ENCODE measurements around the gene CIART.

Gene CIART

GRCh38 chr1:150280138-150280707 lies 2.1 kb upstream of the CIART start:
- no peak overlapping the region for H3K4me3 ChIP-seq (ENCODE audit: insufficient read length, low read depth)
- H3K27me3 ChIP-seq (ENCODE audit: insufficient read depth, insufficient read length): peaks cover 32% of the 10 kb centered on the region
- no peak overlapping the region for H3K9ac ChIP-seq (ENCODE audit: insufficient read length, low read depth)
- H3K36me3 ChIP-seq (ENCODE audit: insufficient read depth, insufficient read length, low read length): no peaks in the 10 kb centered on the region
- TF ChIP-seq SUZ12 (IDR thresholded peaks at IDR 0.05; ENCODE audit: extremely low read depth, insufficient read depth, insufficient read length) (no peak), ZNF274 (IDR thresholded peaks at IDR 0.05; ENCODE audit: low read depth, low read length) (no peak), YY1 (IDR thresholded peaks at IDR 0.05; ENCODE audit: insufficient read depth, insufficient read length) (no peak)
- no peak for DNase-seq (ENCODE audit: low read depth, low spot score)
- no peaks in the 10 kb centered on the region for H3K4me1 ChIP-seq (ENCODE audit: insufficient read depth, insufficient read length)
- no peaks in the 10 kb centered on the region for H3K9me3 ChIP-seq (ENCODE audit: insufficient read depth, low read length)

GRCh38 chr1:150281221-150281757 lies 1.1 kb upstream of the CIART start:
- peak overlapping the region; percentile 77 for H3K4me3 ChIP-seq (ENCODE audit: insufficient read length, low read depth)
- DNase-seq (ENCODE audit: low read depth, low spot score): peak; percentile 69
- TF ChIP-seq YY1 (IDR thresholded peaks at IDR 0.05; ENCODE audit: insufficient read depth, insufficient read length) (no peak), SUZ12 (IDR thresholded peaks at IDR 0.05; ENCODE audit: extremely low read depth, insufficient read depth, insufficient read length) (no peak), ZNF274 (IDR thresholded peaks at IDR 0.05; ENCODE audit: low read depth, low read length) (no peak)
- H3K27me3 ChIP-seq (ENCODE audit: insufficient read depth, insufficient read length): peaks cover 32% of the 10 kb centered on the region
- peak overlapping the region; percentile 67 for H3K9ac ChIP-seq (ENCODE audit: insufficient read length, low read depth)
- no peaks in the 10 kb centered on the region for H3K4me1 ChIP-seq (ENCODE audit: insufficient read depth, insufficient read length)
- H3K9me3 ChIP-seq (ENCODE audit: insufficient read depth, low read length): no peaks in the 10 kb centered on the region
- H3K36me3 ChIP-seq (ENCODE audit: insufficient read depth, insufficient read length, low read length): no peaks in the 10 kb centered on the region

GRCh38 chr1:150282558-150282958 lies 204 bp downstream of the CIART start:
- H3K9ac ChIP-seq (ENCODE audit: insufficient read length, low read depth): peak overlapping the region; percentile 70
- peak overlapping the region; percentile 66 for H3K4me3 ChIP-seq (ENCODE audit: insufficient read length, low read depth)
- no peaks in the 10 kb centered on the region for H3K4me1 ChIP-seq (ENCODE audit: insufficient read depth, insufficient read length)
- H3K9me3 ChIP-seq (ENCODE audit: insufficient read depth, low read length): no peaks in the 10 kb centered on the region
- DNase-seq (ENCODE audit: low read depth, low spot score): no peak
- peaks cover 32% of the 10 kb centered on the region for H3K27me3 ChIP-seq (ENCODE audit: insufficient read depth, insufficient read length)
- TF ChIP-seq YY1 (IDR thresholded peaks at IDR 0.05; ENCODE audit: insufficient read depth, insufficient read length) (no peak), ZNF274 (IDR thresholded peaks at IDR 0.05; ENCODE audit: low read depth, low read length) (no peak), SUZ12 (IDR thresholded peaks at IDR 0.05; ENCODE audit: extremely low read depth, insufficient read depth, insufficient read length) (no peak)
- H3K36me3 ChIP-seq (ENCODE audit: insufficient read depth, insufficient read length, low read length): no peaks in the 10 kb centered on the region

- H3K9ac ChIP-seq (ENCODE audit: insufficient read length, low read depth): peak overlapping the region; percentile 70
- H3K4me3 ChIP-seq (ENCODE audit: insufficient read length, low read depth): peak overlapping the region; percentile 66
- peaks cover 32% of the 10 kb centered on the region for H3K27me3 ChIP-seq (ENCODE audit: insufficient read depth, insufficient read length)
- H3K9me3 ChIP-seq (ENCODE audit: insufficient read depth, low read length): no peaks in the 10 kb centered on the region
- no peaks in the 10 kb centered on the region for H3K4me1 ChIP-seq (ENCODE audit: insufficient read depth, insufficient read length)
- DNase-seq (ENCODE audit: low read depth, low spot score): no peak
- TF ChIP-seq ZNF274 (IDR thresholded peaks at IDR 0.05; ENCODE audit: low read depth, low read length): no peak
- no peak for TF ChIP-seq SUZ12 (IDR thresholded peaks at IDR 0.05; ENCODE audit: extremely low read depth, insufficient read depth, insufficient read length)
- no peaks in the 10 kb centered on the region for H3K36me3 ChIP-seq (ENCODE audit: insufficient read depth, insufficient read length, low read length)
These were observed 906 bp downstream of the CIART start for GRCh38 chr1:150283260-150283659.

GRCh38 chr1:150288382-150288781 lies 6.0 kb downstream of the CIART start:
- H3K9me3 ChIP-seq (ENCODE audit: insufficient read depth, low read length): no peaks in the 10 kb centered on the region
- TF ChIP-seq ZNF274 (IDR thresholded peaks at IDR 0.05; ENCODE audit: low read depth, low read length): no peak
- no peak for TF ChIP-seq SUZ12 (IDR thresholded peaks at IDR 0.05; ENCODE audit: extremely low read depth, insufficient read depth, insufficient read length)
- TF ChIP-seq YY1 (IDR thresholded peaks at IDR 0.05; ENCODE audit: insufficient read depth, insufficient read length): no peak
- H3K36me3 ChIP-seq (ENCODE audit: insufficient read depth, insufficient read length, low read length): no peaks in the 10 kb centered on the region
- no peak overlapping the region for H3K4me3 ChIP-seq (ENCODE audit: insufficient read length, low read depth)
- no peak for DNase-seq (ENCODE audit: low read depth, low spot score)
- no peaks in the 10 kb centered on the region for H3K4me1 ChIP-seq (ENCODE audit: insufficient read depth, insufficient read length)
- H3K9ac ChIP-seq (ENCODE audit: insufficient read length, low read depth): no peak overlapping the region
- peaks cover 13% of the 10 kb centered on the region for H3K27me3 ChIP-seq (ENCODE audit: insufficient read depth, insufficient read length)

GRCh38 chr1:150288822-150289221 lies 6.5 kb downstream of the CIART start:
- H3K4me1 ChIP-seq (ENCODE audit: insufficient read depth, insufficient read length): no peaks in the 10 kb centered on the region
- H3K27me3 ChIP-seq (ENCODE audit: insufficient read depth, insufficient read length): peaks cover 9% of the 10 kb centered on the region
- H3K9ac ChIP-seq (ENCODE audit: insufficient read length, low read depth): no peak overlapping the region
- no peak for DNase-seq (ENCODE audit: low read depth, low spot score)
- H3K4me3 ChIP-seq (ENCODE audit: insufficient read length, low read depth): no peak overlapping the region
- TF ChIP-seq YY1 (IDR thresholded peaks at IDR 0.05; ENCODE audit: insufficient read depth, insufficient read length) (no peak), SUZ12 (IDR thresholded peaks at IDR 0.05; ENCODE audit: extremely low read depth, insufficient read depth, insufficient read length) (no peak), ZNF274 (IDR thresholded peaks at IDR 0.05; ENCODE audit: low read depth, low read length) (no peak)
- H3K36me3 ChIP-seq (ENCODE audit: insufficient read depth, insufficient read length, low read length): no peaks in the 10 kb centered on the region
- no peaks in the 10 kb centered on the region for H3K9me3 ChIP-seq (ENCODE audit: insufficient read depth, low read length)

GRCh38 chr1:150293433-150294253 lies 11.3 kb downstream of the CIART start, which contains the start of gene MRPS21:
Gene MRPS21, plus strand, starts transcription at chr1:150293861. Its CDS starts 506 bp downstream, at chr1:150294367.
- peak; percentile 95 for DNase-seq (ENCODE audit: low read depth, low spot score)

More at GRCh38 chr1:150293433-150294253, 11.3 kb downstream of the CIART start, which contains the start of gene MRPS21:
- TF ChIP-seq YY1 (IDR thresholded peaks at IDR 0.05; ENCODE audit: insufficient read depth, insufficient read length) (no peak), SUZ12 (IDR thresholded peaks at IDR 0.05; ENCODE audit: extremely low read depth, insufficient read depth, insufficient read length) (no peak)
- H3K9me3 ChIP-seq (ENCODE audit: insufficient read depth, low read length): no peaks in the 10 kb centered on the region
- H3K4me3 ChIP-seq (ENCODE audit: insufficient read length, low read depth): peak within 1 kb of the TSS; percentile 92
- peaks cover 2% of the 10 kb centered on the region for H3K4me1 ChIP-seq (ENCODE audit: insufficient read depth, insufficient read length)
- H3K27me3 ChIP-seq (ENCODE audit: insufficient read depth, insufficient read length): no peaks in the 10 kb centered on the region
- H3K36me3 ChIP-seq (ENCODE audit: insufficient read depth, insufficient read length, low read length): peaks cover 40% of the 10 kb centered on the region
- peak within 1 kb of the TSS; percentile 95 for H3K9ac ChIP-seq (ENCODE audit: insufficient read length, low read depth)
